ENCODE measurements around the gene PLD3. TPM values are rescaled to one million over a fixed set of nuclear protein-coding genes. Genes with fewer than 3 reads are reported as not detected.

Gene PLD3
- total RNA-seq, 4 donors from 2014 or later: 61.9 to 210 (median 162) TPM

DNA sequence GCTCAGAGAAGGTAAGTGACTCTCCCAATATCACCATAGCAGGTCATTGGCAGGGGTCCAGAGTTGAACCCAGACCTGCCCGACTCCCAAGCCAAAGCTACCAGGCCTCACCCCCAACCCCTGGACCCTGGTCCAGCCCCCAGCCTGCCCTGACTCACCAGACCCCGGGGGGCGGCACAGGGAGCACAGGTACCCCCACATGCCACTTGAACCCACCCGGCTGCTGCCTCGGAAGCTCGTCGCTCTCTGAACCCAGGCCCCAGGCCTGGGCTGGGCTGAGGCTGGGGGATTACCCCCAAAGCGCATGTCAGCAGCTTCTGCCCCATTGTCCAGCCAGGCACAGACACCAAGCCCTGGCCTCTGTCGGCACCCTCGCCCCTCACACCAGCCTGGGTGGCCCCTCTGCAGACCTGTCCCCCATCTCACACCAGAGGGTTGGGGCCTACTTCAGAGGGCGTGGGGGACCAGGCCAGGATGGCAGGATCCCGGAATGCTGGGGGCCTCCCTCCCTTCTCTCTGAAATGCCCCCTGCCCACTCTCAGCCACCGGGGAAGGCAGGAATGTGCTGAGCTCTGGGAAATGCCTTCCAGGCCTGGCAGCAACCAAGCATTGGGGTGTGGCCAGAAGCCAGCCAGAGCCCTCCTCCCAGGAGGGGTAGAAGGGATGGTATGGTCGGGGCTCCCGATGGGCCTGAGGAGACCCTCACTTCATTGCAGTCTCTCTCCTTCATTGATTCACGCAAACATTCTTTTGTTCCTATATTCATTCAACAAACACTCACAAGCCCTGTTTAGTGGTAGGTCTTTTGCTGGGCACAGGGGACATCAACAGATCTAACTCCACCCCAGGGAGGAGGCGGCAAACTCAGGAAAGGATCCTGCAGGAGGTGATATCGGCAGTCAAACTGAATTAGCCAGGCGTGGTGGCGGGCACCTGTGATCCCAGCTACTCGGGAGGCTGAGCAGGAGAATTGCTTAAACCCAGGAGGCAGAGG is 66.3 kb downstream of the PLD3 start:
- no peak for DNase-seq
- no peaks in the 10 kb centered on the region for H3K27me3 ChIP-seq
- no peak overlapping the region for H3K27ac ChIP-seq
- H3K9me3 ChIP-seq: no peaks in the 10 kb centered on the region
- peaks cover 0 to 9% (median 0%) of the 10 kb centered on the region in 4 donors for H3K4me1 ChIP-seq
- H3K36me3 ChIP-seq: no peaks in the 10 kb centered on the region
- no peak for TF ChIP-seq POLR2A (IDR thresholded peaks at IDR 0.05)
- TF ChIP-seq, protein P1, sequence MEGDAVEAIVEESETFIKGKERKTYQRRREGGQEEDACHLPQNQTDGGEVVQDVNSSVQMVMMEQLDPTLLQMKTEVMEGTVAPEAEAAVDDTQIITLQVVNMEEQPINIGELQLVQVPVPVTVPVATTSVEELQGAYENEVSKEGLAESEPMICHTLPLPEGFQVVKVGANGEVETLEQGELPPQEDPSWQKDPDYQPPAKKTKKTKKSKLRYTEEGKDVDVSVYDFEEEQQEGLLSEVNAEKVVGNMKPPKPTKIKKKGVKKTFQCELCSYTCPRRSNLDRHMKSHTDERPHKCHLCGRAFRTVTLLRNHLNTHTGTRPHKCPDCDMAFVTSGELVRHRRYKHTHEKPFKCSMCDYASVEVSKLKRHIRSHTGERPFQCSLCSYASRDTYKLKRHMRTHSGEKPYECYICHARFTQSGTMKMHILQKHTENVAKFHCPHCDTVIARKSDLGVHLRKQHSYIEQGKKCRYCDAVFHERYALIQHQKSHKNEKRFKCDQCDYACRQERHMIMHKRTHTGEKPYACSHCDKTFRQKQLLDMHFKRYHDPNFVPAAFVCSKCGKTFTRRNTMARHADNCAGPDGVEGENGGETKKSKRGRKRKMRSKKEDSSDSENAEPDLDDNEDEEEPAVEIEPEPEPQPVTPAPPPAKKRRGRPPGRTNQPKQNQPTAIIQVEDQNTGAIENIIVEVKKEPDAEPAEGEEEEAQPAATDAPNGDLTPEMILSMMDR (IDR thresholded peaks at IDR 0.05): no peak
- no peak overlapping the region for H3K4me3 ChIP-seq

DNA sequence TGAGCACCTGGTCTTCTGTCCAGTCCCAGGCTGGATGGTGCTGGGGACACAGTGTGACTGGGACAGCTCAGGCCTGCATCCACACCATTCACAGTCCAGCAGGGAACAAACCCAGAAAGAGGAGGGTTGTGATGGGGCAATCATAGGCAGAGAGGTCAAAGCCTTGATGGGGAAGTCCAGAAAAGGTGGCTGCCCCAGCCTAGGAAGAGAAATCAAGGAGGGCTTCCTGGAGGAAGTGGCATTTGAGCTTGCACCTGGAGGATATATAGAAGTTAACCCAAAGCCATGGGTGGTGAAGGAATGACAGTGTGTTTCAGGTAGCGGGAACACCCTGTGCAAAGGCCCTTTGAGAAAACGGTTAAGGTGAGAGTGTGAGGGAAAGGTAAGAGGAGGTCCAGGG is 67.3 kb downstream of the PLD3 start:
- H3K9me3 ChIP-seq: no peaks in the 10 kb centered on the region
- no peaks in the 10 kb centered on the region for H3K27me3 ChIP-seq
- no peak overlapping the region for H3K27ac ChIP-seq
- H3K4me1 ChIP-seq: peaks cover 0 to 9% (median 0%) of the 10 kb centered on the region in 4 donors
- TF ChIP-seq, protein P1 (IDR thresholded peaks at IDR 0.05): no peak
- TF ChIP-seq POLR2A (IDR thresholded peaks at IDR 0.05): no peak
- no peak for DNase-seq
- no peak overlapping the region for H3K4me3 ChIP-seq
- no peaks in the 10 kb centered on the region for H3K36me3 ChIP-seq

DNA sequence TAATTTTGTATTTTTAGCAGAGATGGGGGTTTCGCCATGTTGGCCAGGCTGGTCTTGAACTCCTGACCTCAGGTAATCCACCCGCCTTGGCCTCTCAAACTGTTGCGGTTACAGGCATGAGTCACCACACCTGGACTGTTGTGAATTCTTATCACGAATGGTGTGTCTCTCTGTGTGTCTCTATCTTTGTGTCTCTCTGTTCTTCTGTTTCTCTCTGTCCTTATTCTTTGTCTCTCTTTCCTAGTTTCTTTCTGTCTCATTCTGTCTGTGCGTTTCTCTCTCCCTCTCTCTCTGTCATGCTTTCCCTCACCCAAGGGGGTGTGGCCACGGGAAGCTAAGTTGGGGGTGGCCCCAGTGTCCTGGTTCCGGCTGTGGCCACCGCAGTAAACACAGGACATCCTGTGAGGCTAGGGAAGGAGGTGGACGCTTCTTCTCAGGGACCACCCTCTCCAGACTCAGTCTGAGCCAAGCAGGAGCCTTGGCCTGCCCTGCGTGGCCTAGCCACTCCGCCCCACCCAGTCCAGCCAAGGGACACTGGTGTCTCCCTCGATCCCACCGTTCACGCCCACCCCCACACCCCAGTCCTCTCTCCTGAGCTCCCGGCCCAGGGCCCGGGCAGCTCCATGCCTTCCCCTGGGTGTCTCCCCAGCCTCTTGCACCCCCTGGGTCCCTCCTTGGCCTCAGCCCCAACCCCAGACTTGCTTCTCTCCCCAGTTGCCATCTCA is 68.6 kb downstream of the PLD3 start:
- H3K4me3 ChIP-seq: no peak overlapping the region
- peak in 1 of 3 donors; percentile 67 for DNase-seq

DNA sequence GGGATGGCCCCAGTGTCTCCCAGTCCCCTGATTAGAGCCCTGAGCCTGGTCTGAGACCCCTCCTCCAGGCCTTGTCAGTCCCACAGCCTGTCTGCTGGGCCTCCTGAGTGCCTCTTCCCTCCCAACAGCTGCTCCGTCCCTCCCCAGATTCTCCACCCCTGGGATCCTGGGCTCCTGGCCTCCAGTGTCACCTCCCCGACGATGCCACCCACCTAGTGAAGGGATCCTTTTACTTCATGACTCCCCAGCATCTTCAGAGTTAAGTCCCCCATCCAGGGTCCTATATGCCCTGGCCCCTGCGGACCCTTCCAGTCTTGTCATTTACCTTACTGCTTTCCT is 69.1 kb downstream of the PLD3 start:
- H3K9me3 ChIP-seq: no peaks in the 10 kb centered on the region
- TF ChIP-seq POLR2A (IDR thresholded peaks at IDR 0.05): no peak
- TF ChIP-seq, protein P1 (IDR thresholded peaks at IDR 0.05): no peak
- no peaks in the 10 kb centered on the region for H3K27me3 ChIP-seq
- peaks cover 0 to 5% (median 0%) of the 10 kb centered on the region in 3 donors for H3K36me3 ChIP-seq
- no peak overlapping the region for H3K4me3 ChIP-seq
- peaks cover 0 to 22% (median 8%) of the 10 kb centered on the region in 4 donors for H3K4me1 ChIP-seq
- peak overlapping the region; percentile 53 to 81 (median 66) for H3K27ac ChIP-seq
- no peak for DNase-seq

More for the DNA sequence above, 68.6 kb downstream of the PLD3 start:
- peak; percentile 13 to 19 for TF ChIP-seq POLR2A (IDR thresholded peaks at IDR 0.05)
- TF ChIP-seq, protein P1 (IDR thresholded peaks at IDR 0.05): no peak
- H3K4me1 ChIP-seq: peaks cover 0 to 17% (median 7%) of the 10 kb centered on the region in 4 donors
- H3K27ac ChIP-seq: peak overlapping the region; percentile 53 to 81 (median 66)
- H3K27me3 ChIP-seq: no peaks in the 10 kb centered on the region
- no peaks in the 10 kb centered on the region for H3K36me3 ChIP-seq
- no peaks in the 10 kb centered on the region for H3K9me3 ChIP-seq

DNA sequence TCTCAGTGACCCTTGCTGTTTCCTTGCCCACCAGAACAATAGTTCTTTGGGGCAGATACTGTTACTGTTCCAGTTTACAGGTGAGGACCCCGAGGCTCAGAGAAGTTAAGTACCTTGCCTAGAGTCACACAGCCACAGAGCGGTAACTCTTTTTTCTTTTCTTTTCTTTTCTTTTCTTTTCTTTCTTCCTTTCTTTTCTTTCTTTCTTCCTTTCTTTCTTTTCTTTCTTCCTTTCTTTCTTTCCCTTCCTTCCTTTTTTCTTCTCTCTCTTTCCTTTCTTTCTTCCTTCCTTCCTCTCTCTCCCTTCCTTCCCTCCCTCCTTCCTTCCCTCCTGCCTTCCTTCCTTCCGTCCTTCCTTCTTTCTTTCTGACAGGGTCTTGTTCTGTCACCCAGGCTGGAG is 69.5 kb downstream of the PLD3 start:
- no peaks in the 10 kb centered on the region for H3K27me3 ChIP-seq
- DNase-seq: no peak
- no peak overlapping the region for H3K4me3 ChIP-seq
- H3K9me3 ChIP-seq: no peaks in the 10 kb centered on the region
- H3K27ac ChIP-seq: peak overlapping the region; percentile 53 to 81 (median 66)
- no peak for TF ChIP-seq POLR2A (IDR thresholded peaks at IDR 0.05)
- TF ChIP-seq, protein P1 (IDR thresholded peaks at IDR 0.05): no peak
- H3K36me3 ChIP-seq: peaks cover 0 to 9% (median 0%) of the 10 kb centered on the region in 3 donors
- peaks cover 0 to 27% (median 8%) of the 10 kb centered on the region in 4 donors for H3K4me1 ChIP-seq
